Loucy (cell line): Measurements from ENCODE around the gene PHYHD1.

Experiments
- EZH2phosphoT487 ChIP-seq: fragments of 200-600 bp; IDR thresholded peaks from 2 replicates; pipeline ENCODE4 v1.6.1; 2018; ENCODE audit warnings: antibody characterized with exemption, mild to moderate bottlenecking, moderate library complexity, borderline replicate concordance
- TF ChIP-seq, protein P1 (sequence below): fragments of 200-600 bp; sonication (generic); conservative IDR thresholded peaks from 2 replicates; pipeline ENCODE4 v1.5.1; 2014; ENCODE audit warnings: mild to moderate bottlenecking, antibody characterized with exemption, low read length

DNA sequence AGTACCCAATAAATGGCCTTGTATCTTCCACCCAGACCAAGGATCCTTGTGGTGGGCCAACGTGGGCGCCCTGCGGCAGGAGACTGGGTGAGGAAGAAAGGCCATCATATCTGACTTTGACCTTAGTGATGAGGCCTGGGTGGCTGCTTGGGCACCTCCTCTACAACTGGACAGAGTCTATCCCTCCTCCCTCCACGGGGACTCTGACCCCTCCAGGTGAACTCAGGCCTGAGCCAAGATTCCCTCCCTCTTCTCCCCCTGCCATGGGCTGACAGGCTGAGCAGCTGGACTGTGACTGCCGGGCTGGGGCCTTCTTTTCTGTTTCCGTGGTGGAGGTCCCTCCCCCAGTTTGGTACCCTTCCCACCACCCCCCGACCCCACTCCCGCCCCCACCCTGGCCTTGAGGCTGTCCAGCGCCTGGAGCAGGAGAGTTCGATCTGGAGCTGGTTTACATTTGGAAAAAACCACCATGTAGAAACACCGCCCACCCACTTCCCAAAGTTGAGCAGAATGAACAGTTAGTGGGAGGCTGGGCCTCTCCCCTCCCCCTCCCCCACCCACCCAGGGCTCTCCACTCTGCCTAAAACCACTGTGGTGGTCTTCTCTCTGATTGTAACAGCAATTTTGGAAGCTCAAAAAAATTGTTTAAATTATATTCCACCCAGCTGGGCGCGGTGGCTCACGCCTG lies 1.2 kb upstream of the PHYHD1 start:
- TF ChIP-seq, protein P1, sequence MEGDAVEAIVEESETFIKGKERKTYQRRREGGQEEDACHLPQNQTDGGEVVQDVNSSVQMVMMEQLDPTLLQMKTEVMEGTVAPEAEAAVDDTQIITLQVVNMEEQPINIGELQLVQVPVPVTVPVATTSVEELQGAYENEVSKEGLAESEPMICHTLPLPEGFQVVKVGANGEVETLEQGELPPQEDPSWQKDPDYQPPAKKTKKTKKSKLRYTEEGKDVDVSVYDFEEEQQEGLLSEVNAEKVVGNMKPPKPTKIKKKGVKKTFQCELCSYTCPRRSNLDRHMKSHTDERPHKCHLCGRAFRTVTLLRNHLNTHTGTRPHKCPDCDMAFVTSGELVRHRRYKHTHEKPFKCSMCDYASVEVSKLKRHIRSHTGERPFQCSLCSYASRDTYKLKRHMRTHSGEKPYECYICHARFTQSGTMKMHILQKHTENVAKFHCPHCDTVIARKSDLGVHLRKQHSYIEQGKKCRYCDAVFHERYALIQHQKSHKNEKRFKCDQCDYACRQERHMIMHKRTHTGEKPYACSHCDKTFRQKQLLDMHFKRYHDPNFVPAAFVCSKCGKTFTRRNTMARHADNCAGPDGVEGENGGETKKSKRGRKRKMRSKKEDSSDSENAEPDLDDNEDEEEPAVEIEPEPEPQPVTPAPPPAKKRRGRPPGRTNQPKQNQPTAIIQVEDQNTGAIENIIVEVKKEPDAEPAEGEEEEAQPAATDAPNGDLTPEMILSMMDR, result no peak
- TF ChIP-seq EZH2phosphoT487, result no peak
